ENCODE measurements around the gene ACSS3. TPM values are rescaled to one million over a fixed set of nuclear protein-coding genes. Genes with fewer than 3 reads are reported as not detected.

ACSS3 gene
- total and polyA plus RNA-seq, 2 of the 8 experiments (the other 6 are each of a cell fraction or from before 2014, with no cell fraction given): 14.4 to 24.0 TPM

DNA sequence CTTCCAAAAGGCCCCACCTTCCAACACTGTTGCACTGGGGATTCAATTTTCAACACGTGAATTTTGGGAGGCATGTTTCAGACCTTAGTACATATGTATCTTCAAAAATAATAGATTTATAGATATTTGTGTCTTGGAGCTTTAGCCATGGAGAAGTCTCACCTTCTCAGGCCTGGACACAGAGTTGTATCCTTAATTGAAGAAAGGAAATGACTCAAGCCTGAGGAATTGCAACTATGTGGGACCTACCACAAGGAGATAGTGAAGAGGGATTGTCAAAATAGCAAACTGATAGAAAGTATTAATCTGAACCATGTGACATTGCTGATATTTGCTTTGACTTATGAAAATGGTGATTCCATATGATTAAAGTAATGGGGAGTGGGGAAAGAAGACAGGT is 89.8 kb downstream of the ACSS3 start:
- no peak for FAIRE-seq

More for the DNA sequence above, 89.8 kb downstream of the ACSS3 start:
- H3K23me2 ChIP-seq (ENCODE audit: low read depth, low read length): no peaks in the 10 kb centered on the region
- ChIA-PET POLR2A (ENCODE audit: partially characterized antibody) (interaction anchor here (0.7 kb wide), 1 partner anchor 13 kb away, joined by 4 read pairs; no protein-coding TSS in a partner anchor), CTCF (ENCODE audit: partially characterized antibody) (no interaction called here)
- H2AK5ac ChIP-seq (ENCODE audit: low read depth, low read length): no peak overlapping the region
- H3K79me2 ChIP-seq (ENCODE audit: control insufficient read depth in 1 of 2, insufficient read depth in 2 of 2, low read length in 2 of 2): no peaks in the 10 kb centered on the region
- no peak overlapping the region for H3K9ac ChIP-seq (replicated peaks in 1 of 4; ENCODE audit: extremely low read depth in 1 of 4, low read depth in 3 of 4, low read length in 3 of 4)
- peak overlapping the region; percentile 36; the same call in 1 of the 2 replicates for H2BK5ac ChIP-seq (ENCODE audit: low read depth, low read length)
- no peak overlapping the region for H2BK15ac ChIP-seq (ENCODE audit: low read length)
- no peak overlapping the region for H3K4me3 ChIP-seq (ENCODE audit: extremely low read depth in 1 of 4, insufficient read depth in 2 of 4, low read depth in 3 of 4, low read length in 4 of 4)
- no peak overlapping the region for H3K4me2 ChIP-seq (ENCODE audit: insufficient read depth in 1 of 2, low read depth in 2 of 2, low read length in 2 of 2)
- H3K23ac ChIP-seq (ENCODE audit: insufficient read length): no peak overlapping the region
- H3K27me3 ChIP-seq (replicated peaks in 1 of 4; ENCODE audit: control insufficient read depth in 3 of 4, extremely low read depth in 1 of 4, insufficient read depth in 3 of 4, low read length in 3 of 4): no peaks in the 10 kb centered on the region
- no peaks in the 10 kb centered on the region for H3K36me3 ChIP-seq (ENCODE audit: control insufficient read depth in 2 of 4, insufficient read depth in 4 of 4, low read length in 3 of 4)
- H2BK20ac ChIP-seq (ENCODE audit: low read length): no peak overlapping the region
- no peak overlapping the region for H3K18ac ChIP-seq (ENCODE audit: extremely low read depth, low read length)
- H4K91ac ChIP-seq (replicated peaks; ENCODE audit: insufficient read length, low read length): no peak overlapping the region
- no peaks in the 10 kb centered on the region for H3K9me3 ChIP-seq (ENCODE audit: insufficient read depth in 2 of 2, low read depth in 1 of 2, low read length in 1 of 2)
- no peak overlapping the region for H3K27ac ChIP-seq (ENCODE audit: low read depth, low read length)
- H3K79me1 ChIP-seq (ENCODE audit: low read depth, low read length): no peaks in the 10 kb centered on the region
- H3K56ac ChIP-seq (replicated peaks; ENCODE audit: insufficient read length, low read depth, low read length): no peak overlapping the region
- no peak for TF ChIP-seq NRF1 (IDR thresholded peaks at IDR 0.05; ENCODE audit: low read depth, low read length)
- TF ChIP-seq JUND (IDR thresholded peaks at IDR 0.05; ENCODE audit: low read length): peak; percentile 89
- peak; percentile 64; the same call in 1 of the 2 replicates for TF ChIP-seq TEAD4 (IDR thresholded peaks at IDR 0.05; ENCODE audit: low read depth, low read length)
- no peak for DNase-seq (ENCODE audit: low read depth in 1 of 2, low spot score in 2 of 2)
- WGBS, 2 experiments (ENCODE audit: extremely low coverage in 1 of 2, insufficient coverage in 1 of 2, insufficient read length in 1 of 2, insufficient replicate concordance in 2 of 2, low coverage in 1 of 2, low lambda C conversion rate in 2 of 2, missing lambda C conversion rate in 1 of 2): 88% methylated on average over 1 of the region's 1 CpG; no CpG with 5 or more reads in 1 of the 2 experiments
- H2BK12ac ChIP-seq (ENCODE audit: low read depth, low read length): no peak overlapping the region
- no peak overlapping the region for H2AFZ ChIP-seq (ENCODE audit: low read length)
- 0 out of 7 replicates have a peak, but pooled peaks cover 0 to 4% (median 0%) of the 10 kb centered on the region in 4 experiments for H3K4me1 ChIP-seq (replicated peaks in 1 of 4; ENCODE audit: control insufficient read depth in 3 of 4, insufficient read depth in 4 of 4, low read length in 3 of 4)
- H4K20me1 ChIP-seq (replicated peaks in 1 of 2; ENCODE audit: control insufficient read depth in 1 of 2, insufficient read depth in 2 of 2, low read length in 2 of 2): no peaks in the 10 kb centered on the region
- H4K5ac ChIP-seq (ENCODE audit: insufficient read length, low read depth, low read length): no peak overlapping the region
- H2BK120ac ChIP-seq (replicated peaks; ENCODE audit: low read depth, low read length): no peak overlapping the region
- no peak overlapping the region for H4K8ac ChIP-seq (ENCODE audit: extremely low read depth, insufficient read depth, low read length)
- no peak overlapping the region for H3K14ac ChIP-seq (ENCODE audit: insufficient read length)
- H3K4ac ChIP-seq (replicated peaks; ENCODE audit: insufficient read length, low read depth, low read length): no peak overlapping the region

All from H1 (cell line).